IMR-90 (cell line): ENCODE measurements around the gene FMNL3. TPM values are rescaled to one million over a fixed set of nuclear protein-coding genes. Genes with fewer than 3 reads are reported as not detected.

Source experiments
- ATAC-seq: fragments of 200-7000 bp; cut with Tn5 transposase; 2 replicates; pipeline ENCODE4 v1.9.1; 2020; ENCODE audit warnings: low read depth, mild to moderate bottlenecking, moderate library complexity
- BruUV-seq: library from RNA; stranded (reverse); fragments of 400-500 nt; replicated peaks from 2 replicates; lab custom pipeline; 2021; lab: Mats Ljungman, UMichigan
- CTCF ChIA-PET: fragments of 300-600 bp; formaldehyde crosslinking; extraction: SDS; loops from one replicate; lab custom pipeline; 2021; ENCODE audit warnings: antibody characterized with exemption; lab: Yijun Ruan, JAX
- POLR2A ChIA-PET: fragments of 300-600 bp; sonication (Branson Sonifier 250); formaldehyde crosslinking; loops from one replicate; lab custom pipeline; 2022; ENCODE audit warnings: antibody characterized with exemption; ENCODE audit not compliant: unreplicated experiment; lab: Charles Lee
- DNase-seq: peaks from one replicate; pipeline ENCODE4 v3.0.0; 2013
- H2AFZ ChIP-seq: replicated peaks from 2 replicates; pipeline ENCODE3; 2013; ENCODE audit warnings: low read length, mild to moderate bottlenecking; ENCODE audit not compliant: poor library complexity
- H2AK5ac ChIP-seq: 2 replicates; pipeline ENCODE4 v1.6.1; 2013; ENCODE audit warnings: low read depth, low read length, inconsistent platforms
- H2AK9ac ChIP-seq: replicated peaks from 2 replicates; pipeline ENCODE3; 2013; ENCODE audit warnings: mild to moderate bottlenecking, low read depth, low read length, moderate library complexity; ENCODE audit not compliant: poor library complexity
- H2BK120ac ChIP-seq: 2 replicates; pipeline ENCODE4 v1.6.1; 2013; ENCODE audit warnings: low read depth, low read length, inconsistent platforms
- H2BK15ac ChIP-seq: 3 replicates; pipeline ENCODE4 v1.6.1; 2013; ENCODE audit warnings: low read depth, low read length, inconsistent platforms
- H2BK20ac ChIP-seq: 2 replicates; pipeline ENCODE4 v1.6.1; 2013; ENCODE audit warnings: low read depth, mild to moderate bottlenecking, inconsistent platforms, low read length, moderate library complexity
- H2BK5ac ChIP-seq: 2 replicates; pipeline ENCODE4 v1.6.1; 2013; ENCODE audit warnings: mild to moderate bottlenecking, low read depth, low read length, inconsistent platforms; ENCODE audit not compliant: poor library complexity, severe bottlenecking
- H3K14ac ChIP-seq: replicated peaks from 2 replicates; pipeline ENCODE4 v1.6.1; 2013; ENCODE audit warnings: low read depth, low read length, inconsistent platforms
- H3K18ac ChIP-seq: 2 replicates; pipeline ENCODE4 v1.6.1; 2013; ENCODE audit warnings: low read depth, low read length, control low read depth
- H3K23ac ChIP-seq: 2 replicates; pipeline ENCODE4 v1.6.1; 2013; ENCODE audit warnings: low read depth, low read length, inconsistent platforms
- H3K27ac ChIP-seq: 2 replicates; pipeline ENCODE4 v1.5.1; 2013; ENCODE audit warnings: mild to moderate bottlenecking, control low read depth, low read length; ENCODE audit not compliant: insufficient read depth
- H3K27me3 ChIP-seq: 2 replicates; pipeline ENCODE4 v1.6.1; 2013; ENCODE audit warnings: low read length; ENCODE audit not compliant: control insufficient read depth, insufficient read depth
- H3K36me3 ChIP-seq: 2 replicates; pipeline ENCODE4 v1.6.1; 2013; ENCODE audit warnings: low read length, mixed read lengths; ENCODE audit not compliant: control insufficient read depth, insufficient read depth
- H3K4ac ChIP-seq: 2 replicates; pipeline ENCODE4 v1.6.1; 2013; ENCODE audit warnings: low read depth, low read length, inconsistent platforms
- H3K4me1 ChIP-seq: 2 replicates; pipeline ENCODE4 v1.6.1; 2013; ENCODE audit warnings: low read length, mixed read lengths; ENCODE audit not compliant: control insufficient read depth, insufficient read depth
- H3K4me2 ChIP-seq: 2 replicates; pipeline ENCODE4 v1.6.1; 2013; ENCODE audit warnings: low read depth, mild to moderate bottlenecking, control low read depth, low read length, moderate library complexity
- H3K4me3 ChIP-seq: 2 replicates; pipeline ENCODE4 v1.5.1; 2013; ENCODE audit warnings: low read depth, mild to moderate bottlenecking, control low read depth, low read length, moderate library complexity; ENCODE audit not compliant: insufficient read depth
- H3K56ac ChIP-seq: 2 replicates; pipeline ENCODE4 v1.6.1; 2013; ENCODE audit warnings: low read length, inconsistent platforms; ENCODE audit not compliant: insufficient read depth; ENCODE audit errors: extremely low read depth
- H3K79me1 ChIP-seq, 2 experiments: 2 replicates each; pipeline ENCODE4 v1.6.1; 2013; ENCODE audit warnings: low read length in 2 of 2, inconsistent platforms in 1 of 2, low read depth in 1 of 2
- H3K9ac ChIP-seq: 2 replicates; pipeline ENCODE4 v1.6.1; 2013; ENCODE audit warnings: low read depth, low read length, control low read depth
- H3K9me1 ChIP-seq: 2 replicates; pipeline ENCODE4 v1.6.1; 2013; ENCODE audit warnings: low read length, inconsistent platforms; ENCODE audit not compliant: insufficient read depth
- H3K9me3 ChIP-seq: 2 replicates; pipeline ENCODE4 v1.6.1; 2013; ENCODE audit warnings: low read length; ENCODE audit not compliant: control insufficient read depth, insufficient read depth
- H4K20me1 ChIP-seq: 2 replicates; pipeline ENCODE4 v1.6.1; 2013; ENCODE audit warnings: low read length, inconsistent platforms; ENCODE audit not compliant: insufficient read depth
- H4K5ac ChIP-seq: 2 replicates; pipeline ENCODE4 v1.6.1; 2013; ENCODE audit warnings: mild to moderate bottlenecking, low read depth, low read length, control low read depth
- H4K8ac ChIP-seq, 2 experiments: 2 replicates each; pipeline ENCODE4 v1.6.1; 2013; ENCODE audit warnings: low read depth in 2 of 2, low read length in 2 of 2, control low read depth in 1 of 2, inconsistent platforms in 1 of 2
- H4K91ac ChIP-seq: 2 replicates; pipeline ENCODE4 v1.6.1; 2013; ENCODE audit warnings: low read depth, low read length, inconsistent platforms; ENCODE audit not compliant: insufficient read depth
- BHLHE40 ChIP-seq: fragments of 150-350 bp; IDR thresholded peaks from 2 replicates; pipeline ENCODE4 v1.6.1; 2016; ENCODE audit warnings: mild to moderate bottlenecking, low read depth, low read length
- CHD1 ChIP-seq: IDR thresholded peaks from 2 replicates; pipeline ENCODE4 v1.6.1; 2012; ENCODE audit warnings: low read depth, low read length, improper control_type of control experiment
- FOS ChIP-seq: fragments of 150-350 bp; IDR thresholded peaks from 2 replicates; pipeline ENCODE4 v1.6.1; 2016; ENCODE audit warnings: low read depth, low read length
- MXI1 ChIP-seq: IDR thresholded peaks from 2 replicates; pipeline ENCODE4 v1.6.1; 2012; ENCODE audit warnings: low read depth, mild to moderate bottlenecking, low read length, moderate library complexity, borderline replicate concordance
- NFE2L2 ChIP-seq: fragments of 150-350 bp; IDR thresholded peaks from 2 replicates; pipeline ENCODE4 v1.6.1; 2016; ENCODE audit warnings: low read depth, mild to moderate bottlenecking, low read length
- RCOR1 ChIP-seq: IDR thresholded peaks from 2 replicates; pipeline ENCODE4 v1.6.1; 2012; ENCODE audit warnings: mild to moderate bottlenecking, low read length, improper control_type of control experiment; ENCODE audit not compliant: insufficient replicate concordance
- RFX5 ChIP-seq: IDR thresholded peaks from 2 replicates; pipeline ENCODE4 v1.8.0; 2012; ENCODE audit warnings: low read depth, mild to moderate bottlenecking, low read length, moderate library complexity
- SMC3 ChIP-seq: fragments of 150-350 bp; IDR thresholded peaks from 2 replicates; pipeline ENCODE4 v1.6.1; 2016; ENCODE audit warnings: low read depth, mild to moderate bottlenecking, antibody characterized with exemption, low read length, moderate library complexity
- WGBS, 2 experiments: methylation state at CpG; one replicate each; pipeline versions ENCODE4 v1.1.5 to v1.1.7; 2013; ENCODE audit warnings: missing lambda C conversion rate in 2 of 2; ENCODE audit not compliant: insufficient read length in 1 of 2; ENCODE audit errors: extremely low coverage in 2 of 2; 5-methylcytosine and 5-hydroxymethylcytosine counted together
- dilution Hi-C: fragments of 300-500 bp; cut with HindIII; formaldehyde crosslinking; loops from one replicate; pipeline ENCODE4 v1.14.3; 2018; ENCODE audit warnings: low sequenced_read_pairs; ENCODE audit not compliant: unreplicated experiment
- in situ Hi-C: fragments of 300-500 bp; cut with MboI; formaldehyde crosslinking; loops from 3 replicates; pipeline ENCODE4 v1.14.3; 2019; ENCODE audit warnings: low sequenced_read_pairs, inconsistent platforms, mixed read lengths
- intact Hi-C: fragments of 100-400 bp; cut with micrococcal nuclease; formaldehyde crosslinking; loops from 2 replicates; pipeline ENCODE4 v1.10.0; 2022
- polyA plus RNA-seq, 3 experiments: library from polyadenylated mRNA; depleted of rRNA; stranded (reverse); fragments of >200 nt; gene quantifications; 2 replicates each; pipeline ENCODE4 v1.2.3, GENCODE V29; 2012; ENCODE audit warnings: low replicate concordance in 1 of 3
- total RNA-seq: library from RNA; depleted of rRNA; stranded (reverse); fragments of >200 nt; gene quantifications from 2 replicates; pipeline ENCODE4 v1.2.3, GENCODE V29; 2012
- TF ChIP-seq, protein P1 (sequence below): fragments of 150-350 bp; IDR thresholded peaks from 2 replicates; pipeline ENCODE4 v1.6.1; 2016; ENCODE audit warnings: low read depth, mild to moderate bottlenecking, low read length, moderate library complexity, borderline replicate concordance
- TF ChIP-seq, protein P2 (sequence below): conservative IDR thresholded peaks from 2 replicates; pipeline ENCODE4 v1.5.1; 2012; ENCODE audit warnings: mild to moderate bottlenecking, low read depth, low read length, improper control_type of control experiment
- TF ChIP-seq, protein P3 (sequence below): fragments of 150-350 bp; IDR thresholded peaks from 2 replicates; pipeline ENCODE4 v1.6.1; 2017; ENCODE audit warnings: mild to moderate bottlenecking, antibody characterized with exemption, low read length, low read depth

The FMNL3 gene
- total and polyA plus RNA-seq, 2 of the 4 experiments (the other 2 are of a cell fraction): 16.3 to 36.4 TPM

DNA sequence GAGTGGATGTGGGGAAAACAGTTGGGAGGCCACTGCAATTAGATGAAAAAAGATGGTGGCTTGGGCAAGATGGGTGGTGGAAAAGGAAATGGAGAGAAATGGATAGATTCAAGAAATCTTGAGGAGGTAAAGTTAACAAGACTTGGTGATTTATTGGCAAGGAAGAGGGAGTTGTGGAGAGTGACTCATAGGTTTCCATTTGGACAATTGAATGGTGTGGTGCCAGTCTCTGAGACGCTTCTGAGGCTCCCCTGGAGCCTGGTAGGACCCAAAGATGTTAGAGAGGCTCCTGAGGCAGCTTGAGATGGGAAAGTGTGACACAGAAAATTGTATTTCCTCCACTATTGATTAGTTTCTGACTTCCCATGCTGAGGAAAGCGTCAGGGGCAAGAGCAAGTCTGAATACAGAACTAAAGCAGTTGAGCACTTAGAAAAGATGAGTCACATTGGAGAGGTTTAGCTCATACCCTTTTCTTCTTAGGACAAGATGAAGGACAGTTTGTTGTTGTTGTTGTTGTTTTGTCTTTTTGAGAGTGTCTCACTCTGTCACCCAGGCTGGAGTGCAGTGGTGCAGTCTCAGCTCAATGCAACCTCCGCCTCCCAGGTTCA, 79.3 kb downstream of the FMNL3 start:
- Histone ChIP-seq H4K91ac (no peak overlapping the region), H3K9me1 (0 out of 2 replicates have a peak, but pooled peaks cover 3% of the 10 kb centered on the region), H3K27ac (no peak overlapping the region), H3K79me1 (peaks cover 2 to 3% of the 10 kb centered on the region in 2 experiments; a peak in 3 of 4 replicates), H4K5ac (no peak overlapping the region), H2BK20ac (no peak overlapping the region), H3K56ac (no peak overlapping the region), H2AK9ac (no peak overlapping the region), H3K4ac (no peak overlapping the region), H3K9me3 (no peaks in the 10 kb centered on the region), H2BK5ac (no peak overlapping the region), H4K20me1 (no peaks in the 10 kb centered on the region), H3K4me1 (peaks cover 4% of the 10 kb centered on the region; the same call in 1 of the 2 replicates), H2AK5ac (no peak overlapping the region), H4K8ac (no peak overlapping the region), H2BK15ac (no peak overlapping the region), H3K4me2 (no peak overlapping the region), H3K14ac (no peak overlapping the region), H3K36me3 (peaks cover 7% of the 10 kb centered on the region), H3K9ac (no peak overlapping the region), H2BK120ac (no peak overlapping the region), H2AFZ (no peak overlapping the region), H3K18ac (no peak overlapping the region), H3K23ac (no peak overlapping the region), H3K27me3 (no peaks in the 10 kb centered on the region), H3K4me3 (no peak overlapping the region)
- intact Hi-C loops (no loop called here), in situ Hi-C loops (no loop called here), dilution Hi-C loops (no loop called here)
- DNase-seq (peak; percentile 49), ATAC-seq (no peak)
- ChIA-PET POLR2A (interaction anchor here (0.6 kb wide), 1 partner anchor 117 kb away, joined by 3 read pairs; no protein-coding TSS in a partner anchor), CTCF (interaction anchor here (0.6 kb wide), 1 partner anchor 437 kb away, joined by 6 read pairs; no protein-coding TSS in a partner anchor)
- no CpG with 5 or more reads among the region's 3 CpGs for WGBS, 2 experiments
- TF ChIP-seq, protein P1, sequence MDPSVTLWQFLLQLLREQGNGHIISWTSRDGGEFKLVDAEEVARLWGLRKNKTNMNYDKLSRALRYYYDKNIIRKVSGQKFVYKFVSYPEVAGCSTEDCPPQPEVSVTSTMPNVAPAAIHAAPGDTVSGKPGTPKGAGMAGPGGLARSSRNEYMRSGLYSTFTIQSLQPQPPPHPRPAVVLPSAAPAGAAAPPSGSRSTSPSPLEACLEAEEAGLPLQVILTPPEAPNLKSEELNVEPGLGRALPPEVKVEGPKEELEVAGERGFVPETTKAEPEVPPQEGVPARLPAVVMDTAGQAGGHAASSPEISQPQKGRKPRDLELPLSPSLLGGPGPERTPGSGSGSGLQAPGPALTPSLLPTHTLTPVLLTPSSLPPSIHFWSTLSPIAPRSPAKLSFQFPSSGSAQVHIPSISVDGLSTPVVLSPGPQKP: no peak
- TF ChIP-seq, protein P2, sequence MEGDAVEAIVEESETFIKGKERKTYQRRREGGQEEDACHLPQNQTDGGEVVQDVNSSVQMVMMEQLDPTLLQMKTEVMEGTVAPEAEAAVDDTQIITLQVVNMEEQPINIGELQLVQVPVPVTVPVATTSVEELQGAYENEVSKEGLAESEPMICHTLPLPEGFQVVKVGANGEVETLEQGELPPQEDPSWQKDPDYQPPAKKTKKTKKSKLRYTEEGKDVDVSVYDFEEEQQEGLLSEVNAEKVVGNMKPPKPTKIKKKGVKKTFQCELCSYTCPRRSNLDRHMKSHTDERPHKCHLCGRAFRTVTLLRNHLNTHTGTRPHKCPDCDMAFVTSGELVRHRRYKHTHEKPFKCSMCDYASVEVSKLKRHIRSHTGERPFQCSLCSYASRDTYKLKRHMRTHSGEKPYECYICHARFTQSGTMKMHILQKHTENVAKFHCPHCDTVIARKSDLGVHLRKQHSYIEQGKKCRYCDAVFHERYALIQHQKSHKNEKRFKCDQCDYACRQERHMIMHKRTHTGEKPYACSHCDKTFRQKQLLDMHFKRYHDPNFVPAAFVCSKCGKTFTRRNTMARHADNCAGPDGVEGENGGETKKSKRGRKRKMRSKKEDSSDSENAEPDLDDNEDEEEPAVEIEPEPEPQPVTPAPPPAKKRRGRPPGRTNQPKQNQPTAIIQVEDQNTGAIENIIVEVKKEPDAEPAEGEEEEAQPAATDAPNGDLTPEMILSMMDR: no peak
- TF ChIP-seq SMC3 (no peak), RFX5 (no peak), NFE2L2 (no peak), MXI1 (no peak), CHD1 (no peak), RCOR1 (no peak), BHLHE40 (no peak), FOS (no peak)
- TF ChIP-seq, protein P3, sequence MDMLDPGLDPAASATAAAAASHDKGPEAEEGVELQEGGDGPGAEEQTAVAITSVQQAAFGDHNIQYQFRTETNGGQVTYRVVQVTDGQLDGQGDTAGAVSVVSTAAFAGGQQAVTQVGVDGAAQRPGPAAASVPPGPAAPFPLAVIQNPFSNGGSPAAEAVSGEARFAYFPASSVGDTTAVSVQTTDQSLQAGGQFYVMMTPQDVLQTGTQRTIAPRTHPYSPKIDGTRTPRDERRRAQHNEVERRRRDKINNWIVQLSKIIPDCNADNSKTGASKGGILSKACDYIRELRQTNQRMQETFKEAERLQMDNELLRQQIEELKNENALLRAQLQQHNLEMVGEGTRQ: no peak
- no TSS peak for BruUV-seq
